Cardiac fibroblast (primary cell): ENCODE data around the gene DEDD2.

Source experiments
- DNase-seq, 2 donors: peaks; one replicate each; pipeline versions ENCODE4 v3.0.0 to v3.0.0-alpha.2; 2010; ENCODE audit warnings: low read depth in 2 of 2
- H3K4me3 ChIP-seq, 2 donors: replicated peaks in 1 of 2; 1 replicate in 1 of 2; 2 replicates in 1 of 2; pipeline ENCODE4 v1.5.1; 2011; ENCODE audit warnings: low read depth in 2 of 2, low read length in 2 of 2, mild to moderate bottlenecking in 2 of 2, moderate library complexity in 1 of 2
- TF ChIP-seq, protein P1 (sequence below): IDR thresholded peaks from one replicate; pipeline ENCODE4 v1.5.1; 2011; ENCODE audit warnings: low read depth, mild to moderate bottlenecking, low read length, inconsistent platforms

Gene DEDD2

DNA sequence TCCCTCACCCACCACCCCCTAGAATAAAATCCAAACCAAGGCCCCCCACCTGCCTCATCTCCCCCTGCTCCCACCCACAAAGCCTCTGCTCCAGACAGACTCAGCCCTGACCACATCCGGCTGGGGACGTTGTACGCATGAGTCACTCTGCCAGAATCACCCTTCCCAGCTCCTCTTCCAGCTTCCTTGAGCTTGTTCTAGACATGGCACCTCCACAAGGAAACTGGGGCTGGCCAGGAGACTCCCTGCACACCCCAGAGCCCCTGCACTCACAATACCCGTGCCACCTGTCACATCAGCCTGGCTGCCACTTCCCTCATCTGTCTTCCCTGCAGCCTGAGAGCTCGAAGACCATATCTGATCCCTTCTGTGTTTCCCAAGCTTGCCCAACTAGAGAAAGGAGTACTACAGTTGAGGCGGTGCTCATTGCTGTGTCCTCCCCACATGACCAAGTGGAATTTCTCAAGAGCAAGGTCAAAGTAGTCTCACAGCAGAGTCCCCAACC, 9.7 kb downstream of the DEDD2 start:
- H3K4me3 ChIP-seq = no peak overlapping the region
- DNase-seq = peak; percentile 58 to 84

DNA sequence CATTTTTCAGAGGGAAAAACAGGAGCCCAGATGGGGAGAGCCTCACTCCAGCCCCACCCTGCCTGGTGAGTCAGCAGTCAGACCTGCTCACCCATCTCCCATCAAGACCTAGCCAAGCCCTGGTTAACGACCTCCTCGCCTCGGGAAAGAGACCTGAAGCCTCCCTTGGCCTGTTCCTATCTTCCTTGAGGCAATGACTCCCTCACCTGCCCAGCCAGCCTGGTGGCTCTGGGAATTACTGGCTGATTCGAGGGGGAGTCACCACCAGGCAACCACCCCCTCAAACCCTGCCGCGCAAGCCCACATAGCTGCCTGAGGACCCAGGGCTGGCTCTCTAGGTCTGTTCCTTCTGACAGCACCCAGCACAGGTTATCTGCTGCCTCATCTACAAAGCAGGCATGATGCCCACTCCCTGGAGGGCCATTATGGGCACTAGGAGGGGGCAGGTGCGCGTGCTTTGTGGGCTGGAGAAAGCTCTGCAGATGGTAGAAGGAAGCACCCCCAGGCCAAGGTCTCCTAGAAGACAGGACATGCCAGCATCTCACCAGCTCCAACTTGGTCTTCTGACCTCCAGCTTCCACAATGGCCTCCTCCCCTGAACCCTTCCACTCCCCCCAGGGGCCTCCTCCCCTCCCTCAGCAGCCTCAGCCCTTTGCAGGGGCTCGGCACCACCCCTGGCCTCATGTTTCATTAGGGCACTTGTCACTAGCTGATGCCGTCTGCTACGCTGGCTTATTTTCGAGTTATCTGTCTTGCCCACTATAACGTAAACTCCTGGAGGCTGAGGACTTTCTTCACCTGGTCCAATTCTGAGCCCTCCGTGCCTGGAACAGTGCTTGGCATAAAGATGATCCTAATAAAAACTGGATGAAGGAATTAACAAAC, 10.4 kb downstream of the DEDD2 start:
- H3K4me3 ChIP-seq = no peak overlapping the region
- TF ChIP-seq, protein P1, sequence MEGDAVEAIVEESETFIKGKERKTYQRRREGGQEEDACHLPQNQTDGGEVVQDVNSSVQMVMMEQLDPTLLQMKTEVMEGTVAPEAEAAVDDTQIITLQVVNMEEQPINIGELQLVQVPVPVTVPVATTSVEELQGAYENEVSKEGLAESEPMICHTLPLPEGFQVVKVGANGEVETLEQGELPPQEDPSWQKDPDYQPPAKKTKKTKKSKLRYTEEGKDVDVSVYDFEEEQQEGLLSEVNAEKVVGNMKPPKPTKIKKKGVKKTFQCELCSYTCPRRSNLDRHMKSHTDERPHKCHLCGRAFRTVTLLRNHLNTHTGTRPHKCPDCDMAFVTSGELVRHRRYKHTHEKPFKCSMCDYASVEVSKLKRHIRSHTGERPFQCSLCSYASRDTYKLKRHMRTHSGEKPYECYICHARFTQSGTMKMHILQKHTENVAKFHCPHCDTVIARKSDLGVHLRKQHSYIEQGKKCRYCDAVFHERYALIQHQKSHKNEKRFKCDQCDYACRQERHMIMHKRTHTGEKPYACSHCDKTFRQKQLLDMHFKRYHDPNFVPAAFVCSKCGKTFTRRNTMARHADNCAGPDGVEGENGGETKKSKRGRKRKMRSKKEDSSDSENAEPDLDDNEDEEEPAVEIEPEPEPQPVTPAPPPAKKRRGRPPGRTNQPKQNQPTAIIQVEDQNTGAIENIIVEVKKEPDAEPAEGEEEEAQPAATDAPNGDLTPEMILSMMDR = no peak
- peak in 1 of 2 donors; percentile 52 for DNase-seq

More for the DNA sequence above, 9.7 kb downstream of the DEDD2 start:
- TF ChIP-seq, protein P1 = no peak

DNA sequence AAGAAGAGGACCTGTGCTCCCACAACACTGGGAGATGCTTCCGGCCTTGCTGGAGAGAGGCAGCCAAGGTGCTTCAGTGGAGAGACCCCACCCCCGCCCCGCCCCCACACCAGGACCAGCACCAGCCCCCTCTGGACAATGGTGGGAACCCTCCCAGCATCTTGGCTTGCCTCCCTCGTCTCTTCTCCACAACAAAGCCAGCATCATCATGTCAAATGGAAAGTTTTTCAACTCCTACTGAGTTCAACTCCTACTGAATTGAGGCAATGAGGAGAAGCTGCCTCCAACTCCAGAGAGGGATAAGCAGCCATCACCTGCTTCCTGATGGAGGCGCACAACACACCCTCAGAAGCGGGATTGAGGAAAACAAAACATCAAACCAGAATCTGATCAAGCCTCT, 12.8 kb downstream of the DEDD2 start:
- no peak for DNase-seq
- no peak overlapping the region for H3K4me3 ChIP-seq
- TF ChIP-seq, protein P1 = no peak

DNA sequence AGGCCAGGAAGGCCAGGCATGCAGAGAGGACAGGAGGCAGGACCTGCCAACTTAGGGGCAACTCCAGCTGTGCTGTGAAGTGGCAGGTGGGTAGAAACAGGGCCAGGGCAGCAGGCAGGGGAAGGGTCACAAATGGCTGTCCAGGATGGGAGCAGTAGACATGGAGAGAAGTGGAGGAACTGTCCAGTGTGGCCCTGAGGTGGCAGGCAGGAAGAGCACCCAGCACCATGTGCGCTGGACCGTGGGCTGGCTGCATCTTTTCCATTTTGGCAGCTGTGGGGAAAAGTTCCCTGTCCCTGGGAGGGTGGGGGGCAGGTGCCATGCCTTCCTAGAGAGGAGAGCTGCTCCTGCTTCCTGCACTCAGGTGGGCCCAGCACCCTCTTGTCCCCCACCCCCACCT, 13.8 kb downstream of the DEDD2 start:
- TF ChIP-seq, protein P1 = no peak
- no peak for DNase-seq
- no peak overlapping the region for H3K4me3 ChIP-seq

DNA sequence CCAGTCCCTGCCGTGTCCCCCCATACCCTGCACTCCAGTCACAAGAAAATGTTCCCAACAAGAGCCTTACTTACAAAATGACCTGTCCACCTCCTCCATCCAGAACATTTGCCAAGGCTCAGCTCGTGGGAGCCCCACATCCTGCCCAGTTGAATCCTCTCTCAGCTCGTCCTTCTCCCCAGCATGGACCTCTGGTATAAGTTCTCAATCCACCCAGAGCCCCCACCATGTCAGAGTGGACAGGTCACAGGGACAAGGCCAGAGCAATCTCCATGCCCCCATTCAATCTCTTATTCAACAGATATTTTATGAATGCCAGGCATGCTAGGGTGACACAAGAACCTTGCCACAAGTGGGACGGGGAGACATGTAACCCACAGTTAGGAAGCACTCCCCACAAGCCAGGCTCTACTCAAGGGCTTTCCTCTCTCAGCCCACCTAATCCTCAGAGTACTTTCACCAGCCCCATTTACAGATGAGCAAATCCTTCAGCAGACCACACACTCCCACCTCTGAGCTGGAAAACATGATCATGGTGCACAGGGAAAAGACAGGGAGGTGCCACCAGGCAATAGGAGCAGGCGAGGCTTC, 15.1 kb downstream of the DEDD2 start:
- TF ChIP-seq, protein P1 = no peak
- no peak overlapping the region for H3K4me3 ChIP-seq
- no peak for DNase-seq

DNA sequence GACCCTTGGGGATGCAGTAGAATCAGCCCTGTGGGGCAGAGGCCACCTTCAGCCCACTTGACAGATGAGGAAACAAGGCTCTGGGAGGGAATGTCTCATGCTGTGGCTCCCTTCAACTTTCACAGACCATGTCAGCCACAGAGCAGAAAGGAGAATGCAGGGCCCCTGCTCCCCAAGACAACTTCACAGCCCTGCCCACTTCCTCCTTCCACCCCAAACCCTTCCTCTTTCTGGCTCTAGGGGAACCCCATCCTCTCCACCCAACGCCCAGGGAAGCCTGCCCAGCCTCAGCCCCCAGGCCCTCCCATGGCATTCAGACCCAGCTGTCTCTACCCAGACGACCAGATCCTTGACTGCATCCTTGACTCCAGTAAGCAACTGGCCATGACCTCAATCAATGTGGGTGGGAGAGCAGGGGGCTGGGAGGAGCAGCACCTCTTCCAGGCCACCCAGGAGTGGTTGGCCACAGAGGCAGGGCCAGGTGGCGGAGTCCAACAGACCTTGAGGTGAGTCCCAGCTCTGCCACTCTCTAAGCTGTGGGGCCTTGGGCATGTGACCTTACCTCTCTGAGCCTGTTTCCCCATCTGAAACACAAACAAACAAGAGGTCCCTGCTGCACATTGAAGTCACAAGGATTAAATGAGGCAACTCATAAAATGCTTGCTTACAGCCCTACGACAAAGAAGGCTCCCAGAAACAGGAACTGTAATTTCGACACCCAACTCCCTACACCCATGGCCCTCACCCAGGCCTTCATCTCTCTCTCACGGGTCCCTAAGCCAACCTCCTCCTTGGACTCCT, 15.8 kb downstream of the DEDD2 start:
- no peak for DNase-seq
- no peak overlapping the region for H3K4me3 ChIP-seq
- TF ChIP-seq, protein P1 = no peak
